ENCODE results near the gene ZNF425.
"Not testable (repeated sequence)": the region's sequence is repeated elsewhere in the genome, so short reads cannot be mapped to it uniquely, and the experiment has no call there.

Gene ZNF425

GRCh38 chr7:149102666-149103065 is 23.5 kb downstream of the ZNF425 start:
- TF ChIP-seq CTCF (conservative IDR thresholded peaks at IDR 0.05; ENCODE audit: low read length) = no peak
- H3K4me3 ChIP-seq (ENCODE audit: low read length) = no peak overlapping the region
- no peak for DNase-seq (ENCODE audit: low read depth)

GRCh38 chr7:149100821-149101220 is 25.3 kb downstream of the ZNF425 start:
- TF ChIP-seq CTCF (conservative IDR thresholded peaks at IDR 0.05; ENCODE audit: low read length) = no peak
- DNase-seq (ENCODE audit: low read depth) = no peak

GRCh38 chr7:149099058-149099457 is 27.1 kb downstream of the ZNF425 start:
- H3K4me3 ChIP-seq (ENCODE audit: low read length) = no peak overlapping the region
- TF ChIP-seq CTCF (conservative IDR thresholded peaks at IDR 0.05; ENCODE audit: low read length) = no peak
- no peak for DNase-seq (ENCODE audit: low read depth)

More at GRCh38 chr7:149100821-149101220, 25.3 kb downstream of the ZNF425 start:
- H3K4me3 ChIP-seq (ENCODE audit: low read length) = no peak overlapping the region

GRCh38 chr7:149097088-149097487 is 29.0 kb downstream of the ZNF425 start:
- peak; percentile 16 for DNase-seq (ENCODE audit: low read depth)
- TF ChIP-seq CTCF (conservative IDR thresholded peaks at IDR 0.05; ENCODE audit: low read length) = no peak
- no peak overlapping the region for H3K4me3 ChIP-seq (ENCODE audit: low read length)

- no peak for TF ChIP-seq CTCF (conservative IDR thresholded peaks at IDR 0.05; ENCODE audit: low read length)
- no peak for DNase-seq (ENCODE audit: low read depth)
- no peak overlapping the region for H3K4me3 ChIP-seq (ENCODE audit: low read length)
Measured at GRCh38 chr7:149093228-149093627, 32.9 kb downstream of the ZNF425 start.

GRCh38 chr7:149092244-149092643 is 33.9 kb downstream of the ZNF425 start:
- H3K4me3 ChIP-seq (ENCODE audit: low read length); DNase-seq (ENCODE audit: low read depth): not testable (repeated sequence)

GRCh38 chr7:149090397-149091195 is 35.5 kb downstream of the ZNF425 start, which contains the start of gene ZNF786:
ZNF786 (minus strand) TSS chr7:149090718; CDS start chr7:149090640, 78 bp downstream.
- peak within 1 kb of the TSS; percentile 88 for H3K4me3 ChIP-seq (ENCODE audit: low read length)
- peak; percentile 57 for TF ChIP-seq CTCF (conservative IDR thresholded peaks at IDR 0.05; ENCODE audit: low read length)
- peak; percentile 87 for DNase-seq (ENCODE audit: low read depth)

All from AG10803 (cell line).